Measurements from ENCODE around the gene ADGRE1.

ADGRE1 gene

DNA sequence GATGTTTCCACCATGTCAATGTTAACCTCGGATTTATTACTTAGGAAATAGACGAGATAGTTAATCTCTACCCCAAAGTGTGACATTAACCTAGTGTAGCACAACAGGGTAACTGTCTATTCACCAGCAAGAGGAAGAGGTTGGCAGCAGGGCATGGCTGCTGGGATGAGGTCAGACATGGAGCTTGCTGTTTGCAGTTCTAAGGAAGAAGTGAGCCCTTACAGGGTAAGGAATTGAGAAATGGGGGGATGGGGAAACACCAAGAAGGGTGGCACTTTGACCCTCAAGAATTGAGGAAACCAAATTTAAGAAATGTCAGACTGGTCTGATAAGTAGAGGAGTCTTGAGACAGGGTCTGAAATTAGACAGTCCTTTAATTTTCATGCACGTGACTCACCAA, 71.4 kb downstream of the ADGRE1 start:
- DNase-seq (ENCODE audit: low read depth): no peak

DNA sequence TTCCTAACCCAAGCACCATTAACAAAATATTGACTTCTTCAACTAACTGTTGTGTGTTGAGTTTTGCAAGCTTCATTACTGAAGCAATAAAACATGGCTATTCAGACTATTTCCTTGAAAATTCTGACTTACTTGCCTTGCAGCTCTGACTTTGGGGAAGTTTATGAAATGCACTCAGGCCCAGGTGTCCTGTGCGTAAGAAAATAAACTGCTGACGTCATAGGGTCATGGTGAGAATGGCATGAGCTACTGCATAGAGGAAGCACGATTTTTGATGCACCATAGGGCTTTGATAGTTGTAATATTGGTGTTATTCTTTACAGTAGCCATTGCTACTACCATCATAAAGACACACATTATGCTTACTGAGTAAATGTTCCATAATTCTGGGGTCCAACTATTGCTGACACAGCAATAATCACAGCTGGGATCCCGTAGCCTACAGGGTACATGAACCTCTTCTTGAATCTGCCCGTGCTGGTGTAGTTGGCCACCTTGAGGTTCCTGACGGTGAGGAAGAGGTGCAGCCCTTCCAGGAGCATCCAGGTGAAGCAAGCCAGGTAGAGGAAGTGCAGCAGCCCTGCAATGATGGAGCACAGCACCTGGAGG, 76.0 kb downstream of the ADGRE1 start:
- DNase-seq (ENCODE audit: low read depth): no peak

DNA sequence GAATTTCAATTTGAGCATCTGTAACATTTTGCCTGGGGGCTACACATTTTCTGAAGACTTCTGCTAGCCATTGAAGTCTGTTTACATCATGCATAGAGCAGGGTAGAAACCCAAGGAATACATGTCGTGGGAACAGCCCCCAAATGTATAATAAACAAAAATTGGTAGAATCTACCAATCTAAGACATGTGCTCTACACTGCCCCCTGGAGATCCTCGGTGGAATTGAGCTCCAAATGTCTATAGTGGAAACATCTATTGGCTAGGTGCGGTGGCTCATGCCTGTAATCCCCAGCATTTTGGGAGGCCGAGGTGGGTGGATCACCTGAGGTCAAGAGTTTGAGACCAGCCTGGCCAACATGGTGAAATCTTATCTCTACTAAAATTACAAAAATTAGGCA, 76.6 kb downstream of the ADGRE1 start:
- DNase-seq (ENCODE audit: low read depth): peak; percentile 6

DNA sequence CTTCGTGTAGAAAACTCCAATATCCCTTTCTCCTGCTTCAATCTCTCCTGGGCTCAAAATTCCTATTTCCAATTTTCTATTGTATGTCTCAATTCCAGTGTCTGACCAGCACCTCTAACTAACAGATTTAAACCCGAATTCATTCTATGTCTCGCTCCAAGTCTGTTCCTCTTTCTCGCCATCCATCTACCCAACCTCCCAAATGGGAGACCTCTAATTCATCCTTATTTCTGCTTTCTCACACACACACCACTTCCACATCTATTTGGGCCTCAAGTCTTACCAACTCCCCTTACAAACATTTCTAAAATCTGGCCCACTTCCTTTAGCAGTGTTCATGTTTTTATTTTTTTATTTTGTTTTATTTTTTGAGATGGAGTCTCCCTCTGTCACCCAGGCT, 80.6 kb downstream of the ADGRE1 start:
- no peak for DNase-seq (ENCODE audit: low read depth)

DNA sequence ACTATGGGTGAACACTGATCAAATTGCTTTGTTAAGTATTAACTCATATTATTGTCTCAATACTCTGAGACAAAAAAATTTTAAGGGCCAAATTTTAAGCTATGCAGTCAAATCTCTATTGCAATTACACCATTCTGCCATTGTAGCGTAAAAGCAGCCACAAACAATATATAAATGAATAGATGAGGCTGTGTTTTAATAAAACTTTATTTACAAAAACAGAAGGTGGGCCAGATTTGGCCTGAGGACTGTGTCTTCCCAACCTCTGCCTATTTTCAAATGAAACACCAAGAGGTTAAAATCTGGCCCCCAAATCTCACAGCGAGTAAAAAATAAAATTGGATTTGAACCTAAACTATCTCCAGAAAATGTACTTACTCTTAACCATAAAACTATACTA, 82.1 kb downstream of the ADGRE1 start:
- no peak for DNase-seq (ENCODE audit: low read depth)

DNA sequence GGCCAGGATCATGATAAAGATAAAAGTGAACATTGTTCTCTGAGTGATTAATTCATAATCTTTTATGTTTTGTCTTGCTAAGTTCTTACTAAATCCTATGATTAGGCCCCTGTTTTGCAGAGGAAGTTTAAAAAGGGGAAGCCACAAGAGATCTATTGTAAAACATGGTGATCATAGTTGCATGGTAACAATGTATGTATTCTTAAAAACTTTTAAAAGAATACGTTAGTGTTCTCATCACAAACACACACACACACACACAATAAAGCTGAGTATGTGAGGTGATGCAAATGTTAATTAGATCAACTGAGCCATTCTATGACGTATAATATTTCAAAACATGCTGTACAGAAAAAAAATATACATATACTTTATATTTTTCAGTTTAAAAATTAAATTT, 82.6 kb downstream of the ADGRE1 start:
- DNase-seq (ENCODE audit: low read depth): no peak

DNA sequence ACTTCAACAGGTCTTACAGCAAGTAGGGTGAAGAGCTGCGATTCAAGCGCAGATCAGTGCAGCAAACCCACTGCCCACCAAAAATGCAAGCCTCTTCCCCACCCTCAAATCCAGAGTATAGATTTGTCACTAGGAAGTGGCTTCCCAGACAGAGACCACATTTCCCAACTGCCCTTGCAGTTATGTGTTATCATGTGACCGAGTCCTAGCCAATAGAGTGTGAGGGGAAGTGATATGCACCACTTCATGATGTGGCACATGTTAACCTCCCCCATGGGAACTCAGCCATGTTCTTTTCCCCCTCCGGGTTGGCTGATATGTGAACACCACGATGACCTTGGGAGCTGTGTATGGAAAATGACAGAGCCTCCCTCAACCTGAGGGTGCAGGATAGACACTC, 83.1 kb downstream of the ADGRE1 start:
- DNase-seq (ENCODE audit: low read depth): no peak

DNA sequence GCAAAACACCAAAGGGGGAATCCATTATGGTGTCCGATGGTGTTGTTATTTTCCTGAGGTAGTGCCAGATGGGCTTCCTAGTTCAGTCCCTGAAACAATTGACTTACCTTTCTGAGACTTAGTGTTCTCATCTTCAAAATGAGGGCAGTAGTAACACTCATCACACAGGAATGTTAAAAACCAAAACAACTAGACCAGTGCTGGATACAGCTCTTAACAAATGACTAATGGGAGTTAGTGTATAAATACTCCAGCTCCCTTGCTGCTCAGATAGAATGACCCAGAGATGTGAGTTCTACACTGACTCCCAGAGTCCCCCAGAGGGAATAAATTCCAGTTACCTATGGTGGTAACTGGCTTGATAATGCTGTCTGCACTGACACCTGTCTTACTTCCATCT, 84.0 kb downstream of the ADGRE1 start:
- DNase-seq (ENCODE audit: low read depth): no peak

DNA sequence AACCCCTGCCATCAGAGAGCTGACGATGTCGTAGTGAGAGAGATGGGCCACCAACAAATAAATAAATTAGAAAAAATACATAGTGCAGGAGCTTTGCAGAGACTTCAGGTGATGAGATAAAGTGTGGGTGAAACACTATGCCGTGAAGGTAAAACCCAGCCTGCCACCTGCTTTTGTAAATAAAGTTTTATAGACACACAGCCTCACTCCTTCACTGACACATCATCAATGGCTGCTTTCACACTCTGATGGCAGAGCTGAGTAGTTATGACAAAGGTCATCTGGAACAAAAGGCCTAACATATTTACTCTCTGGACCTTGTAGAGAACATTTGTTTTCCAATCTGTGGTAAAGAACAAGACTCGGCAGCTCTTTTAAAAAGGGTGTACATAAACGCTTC, 88.8 kb downstream of the ADGRE1 start:
- DNase-seq (ENCODE audit: low read depth): no peak

DNA sequence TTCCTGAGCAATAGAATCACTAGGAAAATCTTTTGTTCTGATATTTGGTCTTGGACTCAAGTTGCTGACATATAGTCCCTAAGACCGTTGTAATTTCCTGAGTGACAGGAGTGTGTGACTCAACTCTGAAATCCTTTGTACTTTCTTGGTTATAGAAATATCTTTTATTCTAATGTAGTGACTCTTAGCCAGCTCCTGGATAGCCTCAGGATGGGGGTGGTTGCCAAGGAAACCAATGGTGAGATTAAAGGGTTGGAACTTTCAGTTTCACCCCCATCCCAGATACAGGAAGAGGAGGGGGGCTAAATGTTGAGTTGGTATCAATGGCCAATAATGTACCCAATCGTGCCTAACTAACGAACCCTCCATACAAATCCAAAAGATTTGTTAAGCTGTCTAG, 92.0 kb downstream of the ADGRE1 start:
- no peak for DNase-seq (ENCODE audit: low read depth)

DNA sequence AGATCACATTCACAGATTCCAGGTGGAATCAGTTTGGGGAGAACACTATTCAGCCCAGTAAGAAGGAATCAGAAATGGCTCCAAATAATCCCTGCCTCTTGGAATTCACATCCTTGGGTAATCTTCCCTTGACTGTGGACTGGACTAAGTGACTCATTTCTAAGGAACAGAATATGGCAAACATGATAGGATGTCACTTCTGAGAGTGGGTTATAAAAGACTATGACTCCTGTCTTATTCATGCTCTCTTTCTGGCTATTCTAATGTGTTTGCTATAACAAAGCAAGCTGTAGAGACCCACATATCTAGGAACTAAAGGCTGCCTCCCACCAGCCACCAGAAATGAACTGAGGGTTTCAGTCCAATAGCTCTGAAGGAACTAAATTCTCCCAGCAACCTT, 96.1 kb downstream of the ADGRE1 start:
- no peak for DNase-seq (ENCODE audit: low read depth)

DNA sequence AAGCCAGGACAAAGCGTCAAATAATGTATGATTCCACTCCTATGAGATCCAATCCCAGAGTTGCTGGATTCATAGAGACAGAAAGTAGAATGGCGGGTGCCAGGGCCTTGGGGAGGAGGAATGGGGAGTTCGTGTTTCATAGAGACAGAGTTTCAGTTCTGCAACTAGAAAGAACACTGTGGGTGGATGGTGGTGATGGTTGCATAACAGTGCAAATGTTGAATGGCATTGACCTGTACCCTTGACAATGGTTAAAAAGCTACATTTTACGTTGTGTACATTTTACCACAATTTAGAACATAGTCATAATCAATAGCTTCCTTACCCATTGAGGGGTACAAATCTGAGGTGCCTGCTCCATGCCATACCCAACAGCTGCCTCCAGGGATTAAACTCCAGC, 100.5 kb downstream of the ADGRE1 start:
- DNase-seq (ENCODE audit: low read depth): no peak

DNA sequence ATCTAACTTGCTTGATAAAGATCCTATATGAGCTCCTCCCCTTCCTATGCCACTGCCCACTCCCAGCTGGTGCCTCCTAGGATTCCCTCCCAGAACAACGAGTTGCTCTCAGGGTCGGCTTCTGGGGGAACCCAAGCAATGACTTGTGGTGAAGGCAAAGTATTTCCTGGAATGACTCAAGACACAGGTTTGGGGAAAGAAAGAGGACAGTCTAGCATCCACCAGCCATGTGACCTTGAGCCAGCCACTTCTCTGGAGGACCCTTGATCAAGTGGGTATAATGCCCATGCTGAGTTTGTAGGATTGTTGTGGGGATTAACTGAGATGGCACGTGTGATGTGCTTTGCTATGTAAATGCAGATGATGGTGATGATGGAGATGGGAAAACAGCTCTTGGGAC, 100.9 kb downstream of the ADGRE1 start:
- no peak for DNase-seq (ENCODE audit: low read depth)

Measured in activated T-helper 1 cell treated with Interleukin-2 at 50 U/mL for 16 hours (primary cell).